GF-D8 (cell line): ENCODE measurements around the gene ODAD3.
"Not testable (repeated sequence)": the region's sequence is repeated elsewhere in the genome, so short reads cannot be mapped to it uniquely, and the experiment has no call there.

Experiments used
- DNase-seq: peaks from one replicate; lab custom pipeline; 2025; lab: John Stamatoyannopoulos, UW

The ODAD3 gene

GRCh38 chr19:11460207-11460606 is 25.3 kb upstream of the ODAD3 start:
- no peak for DNase-seq

- DNase-seq: not testable (repeated sequence)
Observed at GRCh38 chr19:11458912-11459311, 24.0 kb upstream of the ODAD3 start.

DNA sequence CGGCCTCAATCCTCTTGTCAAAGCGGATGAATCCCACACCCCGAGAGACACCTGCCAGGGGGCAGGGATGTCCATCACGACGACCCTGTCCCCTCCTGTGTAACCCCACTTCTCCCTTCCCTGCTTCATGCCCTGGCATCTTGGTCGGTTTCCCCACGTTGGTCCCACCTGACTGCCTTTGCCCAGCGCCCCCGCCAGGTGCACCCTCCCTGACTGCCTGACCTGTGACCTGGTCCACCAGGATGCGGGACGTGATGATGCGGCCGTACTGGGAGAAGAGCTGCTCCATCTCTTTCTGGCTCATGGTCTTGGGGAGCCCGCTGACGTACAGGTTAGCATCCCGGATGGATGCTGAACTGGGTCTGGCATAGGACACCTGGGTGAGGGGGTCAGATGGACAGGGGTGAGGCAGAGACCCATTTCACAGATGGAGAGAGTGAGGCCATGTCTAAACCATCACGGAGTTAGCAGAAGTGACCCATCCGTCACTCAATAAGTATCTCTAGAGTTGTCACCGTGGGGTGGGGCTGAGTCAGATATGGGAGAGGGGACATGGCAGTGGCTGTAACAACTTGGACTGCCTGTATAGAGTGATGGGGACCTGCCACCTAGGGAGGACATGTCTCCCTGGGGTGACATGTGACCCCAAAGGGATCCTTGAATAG is 23.4 kb upstream of the ODAD3 start:
- no peak for DNase-seq

- DNase-seq: no peak
Observed at GRCh38 chr19:11457831-11458230, 22.9 kb upstream of the ODAD3 start.

DNA sequence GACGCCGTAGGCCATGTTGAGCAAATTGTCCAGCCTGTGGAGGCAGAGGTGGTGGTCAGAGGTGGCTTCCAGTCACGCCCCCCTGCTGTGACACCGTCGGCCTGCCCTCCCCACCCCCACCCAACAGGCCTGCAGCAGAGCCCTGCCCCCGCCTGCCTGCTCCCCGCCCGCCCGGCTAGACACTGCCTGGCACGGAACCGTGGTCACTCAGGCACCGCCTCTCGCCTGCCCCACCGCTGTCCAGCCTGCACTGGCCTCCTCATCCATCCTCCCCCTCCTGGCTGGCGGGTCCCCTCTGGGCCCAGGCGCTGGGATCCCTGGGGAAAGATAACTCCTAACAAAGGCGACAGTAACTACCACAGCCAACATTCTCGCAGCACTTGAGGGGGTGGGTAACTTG is 22.2 kb upstream of the ODAD3 start:
- no peak for DNase-seq

DNA sequence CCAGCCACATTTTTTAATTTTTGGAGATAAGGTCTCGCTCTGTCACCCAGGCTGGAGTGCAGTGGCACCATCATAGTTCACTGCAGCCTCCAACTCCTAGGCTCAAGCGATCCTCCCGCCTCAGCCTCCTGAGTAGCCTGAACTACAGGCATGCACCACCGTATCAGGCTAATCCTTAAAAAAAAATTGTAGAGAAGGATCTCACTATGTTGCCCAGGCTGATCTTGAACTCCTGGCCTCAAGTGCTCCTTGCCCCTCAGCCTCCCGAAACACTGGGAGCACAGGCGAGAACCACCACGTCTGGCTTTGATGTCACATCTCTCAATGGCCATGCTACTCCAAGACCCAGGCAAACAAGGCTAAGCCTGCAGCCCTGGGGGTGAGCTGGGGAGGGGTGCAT is 21.7 kb upstream of the ODAD3 start:
- DNase-seq: no peak

DNA sequence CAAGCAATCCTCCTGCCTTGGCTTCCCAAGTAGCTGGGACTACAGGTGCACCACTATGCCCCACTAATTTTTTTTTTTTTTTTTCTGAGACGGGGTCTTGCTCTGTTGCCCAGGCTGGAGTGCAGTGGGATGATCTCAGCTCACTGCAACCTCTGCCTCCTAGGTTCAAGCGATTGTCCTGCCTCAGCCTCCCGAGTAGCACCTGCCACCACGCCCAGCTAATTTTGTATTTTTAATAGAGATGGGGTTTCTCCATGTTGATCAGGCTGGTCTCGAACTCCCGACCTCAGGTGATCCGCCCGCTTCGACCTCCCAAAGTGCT is 20.3 kb upstream of the ODAD3 start:
- not testable (repeated sequence) for DNase-seq

GRCh38 chr19:11453468-11454341 is 18.8 kb upstream of the ODAD3 start:
- no peak for DNase-seq

- DNase-seq: no peak
Observed at GRCh38 chr19:11452620-11453310, 17.8 kb upstream of the ODAD3 start.

DNA sequence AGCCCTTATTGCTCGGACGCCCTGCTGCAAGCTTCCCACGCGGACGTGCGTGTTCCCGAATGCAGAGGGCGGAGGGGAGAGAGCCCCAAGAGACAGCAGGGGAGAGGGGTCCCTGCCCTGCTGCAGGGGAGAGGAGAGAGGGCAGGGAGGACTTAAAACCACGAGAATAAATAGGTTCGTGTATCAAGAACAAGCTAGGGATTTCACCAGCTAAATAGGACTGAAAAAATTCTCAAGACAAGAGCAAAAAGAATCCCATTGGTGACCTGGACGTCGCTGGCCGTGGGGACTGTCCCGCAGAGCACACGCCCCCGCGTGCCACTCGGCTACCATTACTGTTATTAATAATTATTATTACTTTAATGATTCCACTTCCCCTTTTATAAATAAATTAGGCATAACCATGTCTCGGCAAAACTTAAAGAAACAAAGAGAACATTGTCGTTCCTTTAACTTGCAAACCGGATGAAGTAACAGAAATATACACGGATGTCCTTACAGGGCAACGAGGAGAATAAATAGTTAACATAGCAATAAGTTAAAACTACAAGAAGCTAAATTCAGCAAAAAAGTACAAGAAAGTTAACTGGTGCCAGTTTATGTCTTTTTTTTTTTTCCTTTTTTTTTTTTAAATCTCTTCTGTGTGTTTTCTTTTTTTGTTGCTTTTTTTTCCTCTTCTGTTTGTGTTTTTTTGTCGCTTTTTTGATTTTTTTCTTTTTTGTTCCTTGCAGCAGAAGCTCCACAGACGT is 17.1 kb upstream of the ODAD3 start:
- no peak for DNase-seq

DNA sequence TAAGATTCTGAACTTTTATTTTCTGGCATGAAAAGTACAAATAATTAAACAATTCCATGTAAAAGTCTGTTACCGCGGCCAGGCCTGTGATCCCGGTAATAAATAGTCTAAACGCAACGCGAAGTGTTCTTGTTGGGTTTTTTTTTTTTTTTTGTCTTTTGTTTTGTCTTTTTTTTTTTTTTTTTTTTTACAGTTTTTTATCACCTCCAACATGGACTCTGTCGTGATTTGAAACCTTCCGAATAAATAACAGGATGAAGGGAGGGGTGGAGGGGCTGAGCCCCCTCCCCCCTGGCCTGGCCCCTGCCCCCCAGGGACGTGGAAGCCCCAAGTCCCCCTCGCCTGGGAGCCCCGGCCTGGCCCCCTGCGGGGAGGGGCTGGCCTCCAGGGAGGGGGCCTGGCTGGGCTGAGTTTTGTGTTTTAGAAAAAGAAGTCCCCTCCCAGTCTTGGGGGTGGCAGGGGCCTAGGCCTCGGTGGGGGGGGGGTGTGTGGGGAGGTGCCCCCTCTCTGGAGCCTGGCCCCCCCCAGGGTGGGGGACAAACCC is 16.5 kb upstream of the ODAD3 start:
- no peak for DNase-seq

DNA sequence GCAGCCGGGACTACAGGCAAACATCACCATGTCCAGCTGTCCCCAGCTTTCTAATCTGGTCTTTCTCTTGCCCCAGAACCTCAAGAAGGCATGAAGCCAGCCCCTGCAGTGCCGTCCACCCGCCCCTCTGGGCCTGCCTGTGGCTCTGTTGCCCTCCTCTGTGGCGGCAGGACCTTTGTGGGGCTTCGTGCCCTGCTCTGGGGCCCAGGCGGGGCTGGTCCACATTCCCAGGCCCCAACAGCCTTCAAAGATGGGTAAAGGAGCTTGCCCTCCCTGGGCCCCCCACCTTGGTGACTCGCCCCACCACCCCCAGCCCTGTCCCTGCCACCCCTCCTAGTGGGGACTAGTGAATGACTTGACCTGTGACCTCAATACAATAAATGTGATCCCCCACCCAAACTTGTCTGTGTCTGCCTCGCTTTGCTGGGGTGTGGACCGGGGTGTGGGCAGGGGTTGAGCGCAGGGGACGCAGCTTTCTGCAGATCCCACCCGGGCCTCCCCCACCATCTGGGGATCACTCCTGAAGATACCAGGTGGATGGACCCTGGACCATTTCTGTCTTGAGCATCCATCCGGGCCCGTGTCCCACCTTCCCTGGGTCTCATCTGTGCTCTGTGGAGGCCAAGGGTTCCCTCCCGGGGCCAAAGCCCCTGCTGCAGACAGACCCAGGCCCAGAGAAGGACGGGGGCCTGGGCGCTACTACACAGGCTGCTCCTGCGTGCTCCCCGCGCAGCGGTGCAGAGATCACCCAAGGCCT is 15.8 kb upstream of the ODAD3 start:
- DNase-seq: no peak

DNA sequence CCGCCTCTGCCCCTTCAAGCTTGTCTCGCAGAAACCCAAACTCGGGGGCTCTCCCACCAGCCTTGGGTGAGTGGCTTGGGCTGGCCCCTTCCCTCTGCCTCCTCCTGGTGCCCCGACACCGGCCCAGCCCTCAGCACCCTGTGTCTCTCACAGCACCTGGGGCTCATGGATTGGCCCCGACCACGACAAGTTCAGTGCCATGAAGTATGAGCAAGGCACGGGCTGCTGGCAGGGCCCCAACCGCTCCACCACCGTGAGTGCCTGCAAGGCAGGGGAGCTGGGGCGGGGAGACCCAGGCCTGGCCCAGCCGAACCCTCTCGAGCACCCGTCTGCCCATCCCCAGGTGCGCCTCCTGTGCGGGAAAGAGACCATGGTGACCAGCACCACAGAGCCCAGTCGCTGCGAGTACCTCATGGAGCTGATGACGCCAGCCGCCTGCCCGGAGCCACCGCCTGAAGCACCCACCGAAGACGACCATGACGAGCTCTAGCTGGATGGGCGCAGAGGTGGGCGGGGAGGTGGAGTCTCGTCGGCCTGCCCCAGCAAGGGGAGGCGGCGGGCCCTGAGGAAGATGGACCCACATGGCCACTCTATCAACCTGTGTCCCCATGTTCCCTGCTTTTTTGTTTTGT is 14.1 kb upstream of the ODAD3 start:
- DNase-seq: no peak

DNA sequence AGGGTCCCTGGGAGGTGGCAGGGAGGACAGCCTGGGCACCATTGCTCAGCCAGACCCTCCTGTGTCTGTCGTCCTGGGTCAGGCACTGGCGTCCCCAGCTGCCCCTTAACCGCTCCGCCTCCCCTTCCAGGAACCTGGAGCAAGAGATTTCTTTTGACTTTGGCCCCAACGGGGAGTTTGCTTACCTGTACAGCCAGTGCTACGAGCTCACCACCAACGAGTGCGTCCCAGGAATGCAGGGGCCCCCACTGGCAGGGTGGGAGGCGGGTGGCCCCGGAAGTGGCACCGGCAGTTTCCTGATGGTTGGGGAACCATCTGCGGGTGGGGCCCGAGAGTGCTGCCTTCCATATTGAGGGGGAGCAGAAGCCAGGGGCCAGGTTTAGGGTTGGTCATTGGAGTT is 13.5 kb upstream of the ODAD3 start:
- DNase-seq: no peak

- DNase-seq: no peak
Observed at GRCh38 chr19:11447347-11448262, 12.7 kb upstream of the ODAD3 start.

DNA sequence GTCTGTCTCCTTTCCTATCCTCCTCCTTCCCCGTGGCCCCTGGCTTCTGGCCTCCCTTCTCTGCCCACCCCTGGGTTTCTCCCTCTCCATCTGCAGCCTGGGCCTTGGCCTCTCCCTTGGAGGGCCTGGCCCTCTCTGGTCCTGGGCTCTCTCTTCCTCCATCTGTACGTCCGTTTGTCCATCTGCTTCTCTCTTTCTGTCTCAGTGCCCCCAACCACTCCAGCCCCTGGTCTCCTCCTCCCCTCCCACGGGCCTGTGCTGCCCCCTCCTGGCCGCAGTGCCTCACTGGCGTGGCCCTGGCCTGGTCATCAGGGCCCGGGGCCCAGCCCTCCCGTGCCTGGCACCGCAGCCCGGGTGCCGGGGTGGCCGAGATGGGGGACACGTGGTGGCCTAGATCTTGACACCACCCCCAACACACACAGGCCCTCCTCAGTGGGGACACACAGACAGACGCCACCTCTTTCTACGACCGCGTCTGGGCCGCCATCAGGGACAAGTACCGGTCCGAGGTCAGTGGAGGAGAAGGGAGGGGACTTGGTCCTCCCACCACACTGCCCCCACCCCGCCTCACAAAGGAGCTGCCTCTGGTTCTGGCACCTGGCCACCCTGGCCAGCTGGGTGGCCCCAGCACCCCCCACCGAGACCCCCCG is 11.9 kb upstream of the ODAD3 start:
- DNase-seq: no peak

GRCh38 chr19:11446271-11446651 is 11.3 kb upstream of the ODAD3 start:
- no peak for DNase-seq

DNA sequence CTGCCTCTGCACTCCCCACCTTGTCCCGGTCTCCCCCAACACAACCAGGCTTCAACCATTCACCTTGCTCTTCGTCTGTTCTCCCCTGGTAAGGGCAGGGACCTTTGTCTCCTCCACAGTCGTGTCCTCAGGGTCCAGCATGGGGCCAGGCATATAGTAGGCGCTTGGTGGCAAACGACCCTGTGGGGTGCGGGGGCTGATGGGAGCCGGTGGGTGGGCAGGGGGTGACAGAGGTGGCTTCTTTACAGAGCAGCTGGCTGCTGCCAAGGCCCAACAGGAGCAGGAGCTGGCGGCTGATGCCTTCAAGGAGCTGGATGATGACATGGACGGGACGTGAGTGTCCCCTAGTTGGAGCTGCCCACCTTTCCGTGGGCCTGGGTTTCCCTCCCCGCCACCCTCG is 10.2 kb upstream of the ODAD3 start:
- DNase-seq: no peak

GRCh38 chr19:11444059-11444458 is 9.1 kb upstream of the ODAD3 start:
- DNase-seq: no peak
